NT2/D1 (cell line): Measurements from ENCODE around the gene HS6ST3.

Experiments
- YY1 ChIP-seq: IDR thresholded peaks from 2 replicates; pipeline ENCODE4 v1.6.1; 2011; ENCODE audit not compliant: insufficient read length, insufficient read depth
- ZNF274 ChIP-seq: IDR thresholded peaks from 2 replicates; pipeline ENCODE4 v1.6.1; 2011; ENCODE audit warnings: mild to moderate bottlenecking, low read depth, low read length

DNA sequence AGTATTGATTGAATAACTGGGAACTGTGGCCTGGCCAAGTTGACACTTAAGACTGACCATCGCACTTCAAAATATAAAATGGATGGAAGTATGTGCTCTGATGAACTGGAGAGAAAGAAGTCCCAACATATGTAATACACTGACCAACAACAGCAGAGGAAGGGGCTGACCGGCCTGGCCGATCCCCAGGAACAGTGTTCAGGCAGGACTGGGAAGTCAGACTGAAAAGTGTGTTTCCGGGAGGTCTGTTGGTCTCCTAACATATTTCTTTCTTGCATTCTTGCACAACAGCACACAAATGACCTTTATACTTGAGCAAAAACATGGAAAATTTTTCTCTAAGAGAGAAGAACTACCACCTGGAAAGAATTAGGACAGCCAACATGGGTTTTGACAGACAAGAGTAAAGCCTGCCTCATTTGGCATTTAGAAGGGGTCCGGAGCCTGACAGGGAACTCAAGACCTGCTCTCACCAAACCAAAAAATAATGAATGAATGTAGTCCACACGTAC lies 606.5 kb downstream of the HS6ST3 start:
- no peak for TF ChIP-seq ZNF274
- no peak for TF ChIP-seq YY1
